ENCODE data around the gene ANKRD30A.

DNA sequence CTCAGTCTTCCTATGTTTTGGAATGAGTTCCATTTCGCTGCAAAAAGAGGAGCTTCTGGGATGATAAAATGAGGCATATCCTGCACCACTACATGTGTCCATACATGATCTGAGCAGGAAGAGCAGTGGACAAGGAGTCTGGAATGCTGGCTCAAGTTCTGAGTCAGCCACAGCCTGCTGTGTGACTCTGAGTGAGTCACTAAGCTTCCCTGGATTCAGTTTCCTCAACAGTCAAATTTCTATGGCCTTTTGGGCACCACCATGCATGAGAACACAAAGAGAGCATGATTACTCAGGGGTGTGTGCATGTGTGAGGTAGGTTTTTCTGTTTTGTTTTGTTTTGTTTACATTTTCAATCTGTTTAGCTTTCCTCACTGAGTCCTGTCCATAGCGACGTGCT, 254.6 kb downstream of the ANKRD30A start:
- TF ChIP-seq, protein P1, sequence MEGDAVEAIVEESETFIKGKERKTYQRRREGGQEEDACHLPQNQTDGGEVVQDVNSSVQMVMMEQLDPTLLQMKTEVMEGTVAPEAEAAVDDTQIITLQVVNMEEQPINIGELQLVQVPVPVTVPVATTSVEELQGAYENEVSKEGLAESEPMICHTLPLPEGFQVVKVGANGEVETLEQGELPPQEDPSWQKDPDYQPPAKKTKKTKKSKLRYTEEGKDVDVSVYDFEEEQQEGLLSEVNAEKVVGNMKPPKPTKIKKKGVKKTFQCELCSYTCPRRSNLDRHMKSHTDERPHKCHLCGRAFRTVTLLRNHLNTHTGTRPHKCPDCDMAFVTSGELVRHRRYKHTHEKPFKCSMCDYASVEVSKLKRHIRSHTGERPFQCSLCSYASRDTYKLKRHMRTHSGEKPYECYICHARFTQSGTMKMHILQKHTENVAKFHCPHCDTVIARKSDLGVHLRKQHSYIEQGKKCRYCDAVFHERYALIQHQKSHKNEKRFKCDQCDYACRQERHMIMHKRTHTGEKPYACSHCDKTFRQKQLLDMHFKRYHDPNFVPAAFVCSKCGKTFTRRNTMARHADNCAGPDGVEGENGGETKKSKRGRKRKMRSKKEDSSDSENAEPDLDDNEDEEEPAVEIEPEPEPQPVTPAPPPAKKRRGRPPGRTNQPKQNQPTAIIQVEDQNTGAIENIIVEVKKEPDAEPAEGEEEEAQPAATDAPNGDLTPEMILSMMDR (IDR thresholded peaks at IDR 0.05; ENCODE audit: borderline replicate concordance, extremely low read depth, low read length, poor library complexity, severe bottlenecking): no peak
- TF ChIP-seq EZH2 (IDR thresholded peaks at IDR 0.05; ENCODE audit: borderline replicate concordance, low read depth, low read length, severe bottlenecking): no peak

All from DND-41 (cell line).